Fibroblast of lung (primary cell): Measurements from ENCODE around the gene VSIG4. TPM values are rescaled to one million over a fixed set of nuclear protein-coding genes. Genes with fewer than 3 reads are reported as not detected.

Experiments used
- DNase-seq, 2 donors: peaks; one replicate each; pipeline versions ENCODE4 v3.0.0 to v3.0.0-alpha.2; 2010; ENCODE audit warnings: low read depth in 2 of 2
- H2AFZ ChIP-seq: 2 replicates; pipeline ENCODE4 v1.5.1; 2012; ENCODE audit warnings: low read length, control low read depth, inconsistent platforms
- H3K27ac ChIP-seq: 2 replicates; pipeline ENCODE4 v1.5.1; 2011; ENCODE audit warnings: low read length, control low read depth; ENCODE audit not compliant: insufficient read depth
- H3K27me3 ChIP-seq: 2 replicates; pipeline ENCODE4 v1.5.1; 2011; ENCODE audit warnings: mild to moderate bottlenecking, low read length; ENCODE audit not compliant: control insufficient read depth, insufficient read depth
- H3K36me3 ChIP-seq: 2 replicates; pipeline ENCODE4 v1.5.1; 2011; ENCODE audit warnings: low read length; ENCODE audit not compliant: control insufficient read depth, insufficient read depth
- H3K4me1 ChIP-seq: 2 replicates; pipeline ENCODE4 v1.5.1; 2011; ENCODE audit warnings: low read length; ENCODE audit not compliant: control insufficient read depth, insufficient read depth; ENCODE audit errors: extremely low read depth
- H3K4me2 ChIP-seq: 2 replicates; pipeline ENCODE4 v1.5.1; 2011; ENCODE audit warnings: low read length, control low read depth; ENCODE audit not compliant: insufficient read depth; ENCODE audit errors: extremely low read depth
- H3K4me3 ChIP-seq, 4 experiments: fragments of 200-600 bp in 1 of 4; sonication (generic) in 1 of 4; replicated peaks in 1 of 4; 2 replicates each; pipeline ENCODE4 v1.5.1; 2011 to 2016; ENCODE audit warnings: low read length in 4 of 4, low read depth in 3 of 4, mild to moderate bottlenecking in 3 of 4, control low read depth in 2 of 4, inconsistent platforms in 1 of 4, mixed read lengths in 1 of 4; ENCODE audit not compliant: insufficient read depth in 1 of 4; ENCODE audit errors: control extremely low read depth in 1 of 4
- H3K79me2 ChIP-seq: 2 replicates; pipeline ENCODE4 v1.5.1; 2012; ENCODE audit warnings: mild to moderate bottlenecking, low read length, inconsistent platforms; ENCODE audit not compliant: control insufficient read depth, insufficient read depth
- H3K9ac ChIP-seq: 2 replicates; pipeline ENCODE4 v1.5.1; 2011; ENCODE audit warnings: mild to moderate bottlenecking, low read length, control low read depth; ENCODE audit not compliant: insufficient read depth
- H3K9me3 ChIP-seq: 2 replicates; pipeline ENCODE4 v1.5.1; 2012; ENCODE audit warnings: low read depth, low read length; ENCODE audit not compliant: control insufficient read depth, insufficient read depth
- H4K20me1 ChIP-seq: 2 replicates; pipeline ENCODE4 v1.5.1; 2011; ENCODE audit warnings: low read length; ENCODE audit not compliant: control insufficient read depth, insufficient read depth; ENCODE audit errors: extremely low read depth
- EZH2 ChIP-seq: IDR thresholded peaks from 2 replicates; pipeline ENCODE4 v1.5.1; 2012; ENCODE audit warnings: low read length, control low read depth, mild to moderate bottlenecking; ENCODE audit errors: missing control alignments
- polyA minus RNA-seq: library from RNA; depleted of rRNA, polyadenylated mRNA; stranded (reverse); fragments of >200 nt; gene quantifications from 2 replicates; pipeline ENCODE4 v1.2.3, GENCODE V29; 2011; ENCODE audit warnings: low replicate concordance
- polyA plus RNA-seq, 2 donors: library from polyadenylated mRNA; depleted of rRNA in 1 of 2; stranded (reverse) in 1 of 2; unstranded in 1 of 2; fragments of >200 nt; gene quantifications; 2 replicates each; pipeline ENCODE4 v1.2.1, GENCODE V29; 2011 to 2012; ENCODE audit warnings: missing spikeins in 1 of 2
- total RNA-seq: library from RNA; depleted of rRNA; stranded (reverse); fragments of >200 nt; gene quantifications from 2 replicates; pipeline ENCODE4 v1.2.1, GENCODE V29; 2014
- TF ChIP-seq, protein P1 (sequence below), 2 donors: IDR thresholded peaks in 1 of 2; conservative IDR thresholded peaks in 1 of 2; 1 replicate in 1 of 2; 2 replicates in 1 of 2; pipeline ENCODE4 v1.5.1; 2011 to 2012; ENCODE audit warnings: low read length in 2 of 2, control low read depth in 1 of 2, inconsistent platforms in 1 of 2, low read depth in 1 of 2, mild to moderate bottlenecking in 1 of 2

The VSIG4 gene, protein sequence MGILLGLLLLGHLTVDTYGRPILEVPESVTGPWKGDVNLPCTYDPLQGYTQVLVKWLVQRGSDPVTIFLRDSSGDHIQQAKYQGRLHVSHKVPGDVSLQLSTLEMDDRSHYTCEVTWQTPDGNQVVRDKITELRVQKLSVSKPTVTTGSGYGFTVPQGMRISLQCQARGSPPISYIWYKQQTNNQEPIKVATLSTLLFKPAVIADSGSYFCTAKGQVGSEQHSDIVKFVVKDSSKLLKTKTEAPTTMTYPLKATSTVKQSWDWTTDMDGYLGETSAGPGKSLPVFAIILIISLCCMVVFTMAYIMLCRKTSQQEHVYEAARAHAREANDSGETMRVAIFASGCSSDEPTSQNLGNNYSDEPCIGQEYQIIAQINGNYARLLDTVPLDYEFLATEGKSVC
- total RNA-seq (not detected in 2 replicates), polyA plus RNA-seq (not detected in 2 replicates), polyA minus RNA-seq (not detected in 2 replicates)
- polyA plus RNA-seq (2012): not detected in 2 replicates

DNA sequence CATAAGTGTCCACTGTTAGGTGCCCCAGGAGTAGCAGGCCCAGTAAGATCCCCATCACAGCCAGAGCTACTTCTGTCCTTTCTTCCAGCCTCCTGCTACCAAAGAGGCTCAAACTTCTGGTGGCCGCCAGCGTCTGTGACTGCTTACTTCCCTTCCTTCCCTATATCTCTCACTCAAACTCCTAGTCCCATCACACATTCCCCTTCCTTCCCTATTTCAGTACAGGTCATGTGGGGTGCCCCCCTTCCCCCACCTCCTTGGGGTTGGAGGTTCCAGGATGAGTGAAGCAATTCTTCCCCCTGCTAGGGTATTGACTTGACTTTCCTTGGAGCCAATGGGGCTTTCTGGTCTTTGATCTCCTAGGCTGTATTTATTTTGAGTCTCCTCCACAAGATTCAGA lies at the start of gene VSIG4:
TSS of gene VSIG4 (minus strand) at position 137 of the 400 bp plus-strand sequence. CDS start at position 55, 82 bp downstream.
- Histone ChIP-seq H3K4me1 (no peaks in the 10 kb centered on the region), H3K27ac (no peak within 1 kb of the TSS), H3K9me3 (no peaks in the 10 kb centered on the region), H3K4me2 (no peak within 1 kb of the TSS), H3K36me3 (no peaks in the 10 kb centered on the region), H3K9ac (no peak within 1 kb of the TSS), H2AFZ (no peak within 1 kb of the TSS), H4K20me1 (no peaks in the 10 kb centered on the region), H3K4me3 (no peak within 1 kb of the TSS), H3K79me2 (no peaks in the 10 kb centered on the region), H3K27me3 (no peaks in the 10 kb centered on the region)
- DNase-seq: no peak
- TF ChIP-seq EZH2: no peak
- TF ChIP-seq, protein P1, sequence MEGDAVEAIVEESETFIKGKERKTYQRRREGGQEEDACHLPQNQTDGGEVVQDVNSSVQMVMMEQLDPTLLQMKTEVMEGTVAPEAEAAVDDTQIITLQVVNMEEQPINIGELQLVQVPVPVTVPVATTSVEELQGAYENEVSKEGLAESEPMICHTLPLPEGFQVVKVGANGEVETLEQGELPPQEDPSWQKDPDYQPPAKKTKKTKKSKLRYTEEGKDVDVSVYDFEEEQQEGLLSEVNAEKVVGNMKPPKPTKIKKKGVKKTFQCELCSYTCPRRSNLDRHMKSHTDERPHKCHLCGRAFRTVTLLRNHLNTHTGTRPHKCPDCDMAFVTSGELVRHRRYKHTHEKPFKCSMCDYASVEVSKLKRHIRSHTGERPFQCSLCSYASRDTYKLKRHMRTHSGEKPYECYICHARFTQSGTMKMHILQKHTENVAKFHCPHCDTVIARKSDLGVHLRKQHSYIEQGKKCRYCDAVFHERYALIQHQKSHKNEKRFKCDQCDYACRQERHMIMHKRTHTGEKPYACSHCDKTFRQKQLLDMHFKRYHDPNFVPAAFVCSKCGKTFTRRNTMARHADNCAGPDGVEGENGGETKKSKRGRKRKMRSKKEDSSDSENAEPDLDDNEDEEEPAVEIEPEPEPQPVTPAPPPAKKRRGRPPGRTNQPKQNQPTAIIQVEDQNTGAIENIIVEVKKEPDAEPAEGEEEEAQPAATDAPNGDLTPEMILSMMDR (conservative IDR thresholded peaks at IDR 0.05 in 1 of 2, IDR thresholded peaks at IDR 0.05 in 1 of 2; ENCODE audit: low read depth in 1 of 2, low read length in 2 of 2): no peak

DNA sequence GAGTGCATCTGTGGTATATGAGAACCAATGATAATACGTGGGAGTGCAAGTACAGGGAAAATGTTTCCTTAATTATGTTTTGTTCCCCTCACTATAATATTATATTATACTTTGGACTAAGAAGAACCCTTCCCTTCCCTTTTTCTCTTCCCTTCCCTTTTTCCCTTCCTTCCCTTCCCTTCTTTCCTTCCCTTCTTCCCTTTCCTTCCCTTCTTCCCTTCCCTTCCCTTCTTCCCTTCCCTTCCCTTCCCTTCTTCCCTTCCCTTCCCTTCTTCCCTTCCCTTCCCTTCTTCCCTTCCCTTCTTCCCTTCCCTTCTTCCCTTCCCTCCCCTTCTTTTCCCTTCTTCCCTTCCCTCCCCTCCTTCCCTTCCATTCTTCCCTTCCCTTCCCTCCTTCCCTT lies 36.9 kb upstream of the VSIG4 start:
- H3K27ac ChIP-seq: no peak overlapping the region
- H3K79me2 ChIP-seq: no peaks in the 10 kb centered on the region
- no peak overlapping the region for H3K4me2 ChIP-seq
- H3K36me3 ChIP-seq: no peaks in the 10 kb centered on the region
- H3K9ac ChIP-seq: no peak overlapping the region
- TF ChIP-seq, protein P1 (conservative IDR thresholded peaks at IDR 0.05 in 1 of 2, IDR thresholded peaks at IDR 0.05 in 1 of 2; ENCODE audit: low read depth in 1 of 2, low read length in 2 of 2): no peak
- TF ChIP-seq EZH2: no peak
- no peak overlapping the region for H3K4me3 ChIP-seq
- H4K20me1 ChIP-seq: no peaks in the 10 kb centered on the region
- H3K4me1 ChIP-seq: no peaks in the 10 kb centered on the region
- H3K27me3 ChIP-seq: no peaks in the 10 kb centered on the region
- DNase-seq: no peak
- H2AFZ ChIP-seq: no peak overlapping the region
- H3K9me3 ChIP-seq: no peaks in the 10 kb centered on the region

DNA sequence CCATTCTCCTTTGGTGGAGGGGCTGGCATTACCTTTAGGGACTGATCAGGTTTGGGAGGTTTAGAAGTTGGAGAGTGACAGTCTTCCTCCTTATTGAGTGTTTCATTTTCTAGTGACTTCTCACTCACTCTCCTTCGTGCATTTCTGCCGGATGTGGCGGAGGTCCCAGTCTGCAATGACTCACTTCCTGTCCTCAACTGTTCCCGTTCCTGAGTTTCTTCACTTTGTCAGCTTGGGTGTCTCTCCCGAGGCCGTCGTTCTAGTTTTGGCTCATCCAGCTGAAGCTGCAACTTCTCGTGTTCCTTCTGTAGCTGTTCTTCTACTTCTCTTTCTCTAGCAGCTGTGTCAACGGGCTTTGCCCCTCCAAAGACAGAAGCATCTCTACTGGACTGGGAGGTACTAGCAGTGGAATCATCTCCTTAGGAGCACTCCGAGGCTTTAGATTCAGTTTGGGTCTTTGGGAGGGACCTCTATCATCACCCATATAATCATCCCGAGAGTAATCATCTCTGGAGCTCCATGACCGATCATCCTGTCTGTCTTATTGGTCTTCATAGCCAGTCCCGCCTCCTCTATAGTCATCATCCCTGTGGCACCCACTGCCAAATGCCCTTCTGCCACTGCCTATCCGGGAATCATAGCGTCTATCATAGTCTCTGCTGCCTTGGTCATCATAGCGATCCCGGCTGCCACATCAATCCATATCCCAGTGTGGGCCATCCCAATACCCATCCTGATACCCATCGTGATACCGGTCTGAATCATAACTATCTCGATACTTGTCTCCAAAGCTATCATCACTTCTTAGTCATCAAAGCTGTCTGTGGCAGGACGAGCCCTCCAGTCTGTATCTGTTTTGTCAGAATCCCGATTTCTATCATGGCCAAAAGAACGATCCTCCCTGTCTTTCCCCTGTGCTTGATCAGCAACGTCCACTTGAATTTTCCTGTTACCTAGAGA lies 35.3 kb upstream of the VSIG4 start:
- TF ChIP-seq EZH2: no peak
- TF ChIP-seq, protein P1 (conservative IDR thresholded peaks at IDR 0.05 in 1 of 2, IDR thresholded peaks at IDR 0.05 in 1 of 2; ENCODE audit: low read depth in 1 of 2, low read length in 2 of 2): no peak
- Histone ChIP-seq H3K9ac (no peak overlapping the region), H2AFZ (no peak overlapping the region)

More for the DNA sequence above, 35.3 kb upstream of the VSIG4 start:
- Histone ChIP-seq H3K4me2 (no peak overlapping the region), H4K20me1 (no peaks in the 10 kb centered on the region), H3K79me2 (no peaks in the 10 kb centered on the region), H3K4me3 (no peak overlapping the region), H3K27me3 (no peaks in the 10 kb centered on the region), H3K27ac (no peak overlapping the region), H3K9me3 (no peaks in the 10 kb centered on the region), H3K4me1 (no peaks in the 10 kb centered on the region), H3K36me3 (no peaks in the 10 kb centered on the region)
- DNase-seq: no peak
